H1 (cell line): ENCODE results near the gene RNF123. TPM values are rescaled to one million over a fixed set of nuclear protein-coding genes. Genes with fewer than 3 reads are reported as not detected.

Experiments used
- CTCF ChIA-PET: fragments of 300-600 bp; sonication (Branson Sonifier 250); formaldehyde crosslinking; loops from one replicate; lab custom pipeline; 2021; ENCODE audit not compliant: partially characterized antibody; lab: Charles Lee
- POLR2A ChIA-PET: fragments of 300-600 bp; sonication (Branson Sonifier 250); formaldehyde crosslinking; loops from one replicate; lab custom pipeline; 2021; ENCODE audit warnings: inconsistent platforms; ENCODE audit not compliant: partially characterized antibody; lab: Charles Lee
- DNase-seq, 2 experiments: peaks; one replicate each; pipeline versions ENCODE4 v3.0.0 to v3.0.0-alpha.2; 2010 to 2022; ENCODE audit warnings: low spot score in 2 of 2, low read depth in 1 of 2, mixed read lengths in 1 of 2
- FAIRE-seq: peaks from 2 replicates; lab custom pipeline; 2011; peaks lifted over from hg19 to GRCh38; lab: Jason Lieb, UNC
- H2AFZ ChIP-seq: 2 replicates; pipeline ENCODE4 v1.8.1; 2012; ENCODE audit warnings: low read length, inconsistent platforms
- H2AK5ac ChIP-seq: 2 replicates; pipeline ENCODE4 v1.6.1; 2013; ENCODE audit warnings: low read depth, low read length
- H2BK120ac ChIP-seq: replicated peaks from 2 replicates; pipeline ENCODE3; 2013; ENCODE audit warnings: low read depth, low read length, inconsistent platforms
- H2BK12ac ChIP-seq: 2 replicates; pipeline ENCODE4 v1.6.1; 2013; ENCODE audit warnings: low read depth, low read length
- H2BK15ac ChIP-seq: 2 replicates; pipeline ENCODE4 v1.6.1; 2013; ENCODE audit warnings: low read length
- H2BK20ac ChIP-seq: 2 replicates; pipeline ENCODE4 v1.6.1; 2013; ENCODE audit warnings: low read length
- H2BK5ac ChIP-seq: 2 replicates; pipeline ENCODE4 v1.6.1; 2013; ENCODE audit warnings: low read depth, low read length
- H3K14ac ChIP-seq: 2 replicates; pipeline ENCODE4 v1.6.1; 2013; ENCODE audit warnings: inconsistent platforms; ENCODE audit not compliant: insufficient read length
- H3K18ac ChIP-seq: 2 replicates; pipeline ENCODE4 v1.6.1; 2013; ENCODE audit warnings: low read length; ENCODE audit errors: extremely low read depth
- H3K23ac ChIP-seq: 2 replicates; pipeline ENCODE4 v1.6.1; 2013; ENCODE audit warnings: inconsistent platforms; ENCODE audit not compliant: insufficient read length
- H3K23me2 ChIP-seq: 2 replicates; pipeline ENCODE4 v1.6.1; 2013; ENCODE audit warnings: low read depth, low read length
- H3K27ac ChIP-seq: 2 replicates; pipeline ENCODE4 v1.6.1; 2011; ENCODE audit warnings: low read depth, low read length, inconsistent platforms
- H3K27me3 ChIP-seq, 4 experiments: replicated peaks in 1 of 4; 1 replicate in 1 of 4; 2 replicates in 3 of 4; pipeline versions ENCODE4 v1.6.1 to v1.8.1; 2011 to 2013; ENCODE audit warnings: low read length in 3 of 4, mild to moderate bottlenecking in 3 of 4, inconsistent platforms in 2 of 4, mixed read lengths in 2 of 4, moderate library complexity in 1 of 4; ENCODE audit not compliant: control insufficient read depth in 3 of 4, insufficient read depth in 3 of 4; ENCODE audit errors: extremely low read depth in 1 of 4
- H3K36me3 ChIP-seq, 4 experiments: 2 replicates each; pipeline versions ENCODE4 v1.6.1 to v1.8.1; 2011 to 2013; ENCODE audit warnings: mild to moderate bottlenecking in 4 of 4, low read length in 3 of 4, moderate library complexity in 2 of 4, control low read depth in 1 of 4, inconsistent platforms in 1 of 4; ENCODE audit not compliant: insufficient read depth in 4 of 4, control insufficient read depth in 2 of 4
- H3K4ac ChIP-seq: replicated peaks from 2 replicates; pipeline ENCODE3; 2013; ENCODE audit warnings: low read length, low read depth, mixed read lengths, inconsistent platforms; ENCODE audit not compliant: insufficient read length
- H3K4me1 ChIP-seq, 4 experiments: replicated peaks in 1 of 4; 1 replicate in 1 of 4; 2 replicates in 3 of 4; pipeline versions ENCODE4 v1.6.1 to v1.8.1; 2011 to 2013; ENCODE audit warnings: low read length in 3 of 4, inconsistent platforms in 2 of 4, mixed read lengths in 1 of 4; ENCODE audit not compliant: insufficient read depth in 4 of 4, control insufficient read depth in 3 of 4
- H3K4me2 ChIP-seq, 2 experiments: 2 replicates each; pipeline versions ENCODE4 v1.6.1 to v1.8.1; 2011 to 2013; ENCODE audit warnings: low read depth in 2 of 2, low read length in 2 of 2, control low read depth in 1 of 2, inconsistent platforms in 1 of 2, mild to moderate bottlenecking in 1 of 2; ENCODE audit not compliant: insufficient read depth in 1 of 2
- H3K4me3 ChIP-seq, 4 experiments: fragments of 200-600, 300-600 bp in 1 of 4; sonication (generic), shearing (Covaris generic), sonication (Bioruptor Twin) in 1 of 4; 2 replicates each; pipeline versions ENCODE4 v1.5.1 to v1.8.1; 2011 to 2016; ENCODE audit warnings: low read length in 4 of 4, low read depth in 3 of 4, control low read depth in 2 of 4, inconsistent platforms in 2 of 4, mild to moderate bottlenecking in 2 of 4, mixed read lengths in 1 of 4, moderate library complexity in 1 of 4; ENCODE audit not compliant: insufficient read depth in 2 of 4; ENCODE audit errors: extremely low read depth in 1 of 4
- H3K56ac ChIP-seq: replicated peaks from 2 replicates; pipeline ENCODE3; 2013; ENCODE audit warnings: low read depth, mild to moderate bottlenecking, mixed read lengths, low read length, inconsistent platforms; ENCODE audit not compliant: insufficient read length
- H3K79me1 ChIP-seq: 2 replicates; pipeline ENCODE4 v1.6.1; 2013; ENCODE audit warnings: low read depth, low read length, control low read depth
- H3K79me2 ChIP-seq, 2 experiments: 2 replicates each; pipeline versions ENCODE4 v1.6.1 to v1.8.1; 2012 to 2013; ENCODE audit warnings: low read length in 2 of 2, mild to moderate bottlenecking in 2 of 2, inconsistent platforms in 1 of 2; ENCODE audit not compliant: insufficient read depth in 2 of 2, control insufficient read depth in 1 of 2
- H3K9ac ChIP-seq, 4 experiments: replicated peaks in 1 of 4; 1 replicate in 1 of 4; 2 replicates in 3 of 4; pipeline versions ENCODE4 v1.6.1 to v1.8.1; 2011 to 2013; ENCODE audit warnings: low read depth in 3 of 4, low read length in 3 of 4, control low read depth in 2 of 4, mild to moderate bottlenecking in 2 of 4, moderate library complexity in 2 of 4, inconsistent platforms in 1 of 4; ENCODE audit errors: extremely low read depth in 1 of 4
- H3K9me3 ChIP-seq, 2 experiments: 2 replicates each; pipeline versions ENCODE4 v1.6.1 to v1.8.1; 2012 to 2013; ENCODE audit warnings: mild to moderate bottlenecking in 2 of 2, moderate library complexity in 2 of 2, control low read depth in 1 of 2, inconsistent platforms in 1 of 2, low read depth in 1 of 2, low read length in 1 of 2, mixed read lengths in 1 of 2; ENCODE audit not compliant: insufficient read depth in 2 of 2
- H4K20me1 ChIP-seq, 2 experiments: replicated peaks in 1 of 2; 2 replicates each; pipeline versions ENCODE3 to v1.8.1; 2011 to 2013; ENCODE audit warnings: inconsistent platforms in 2 of 2, low read length in 2 of 2, mild to moderate bottlenecking in 1 of 2; ENCODE audit not compliant: insufficient read depth in 2 of 2, control insufficient read depth in 1 of 2
- H4K5ac ChIP-seq: 2 replicates; pipeline ENCODE4 v1.6.1; 2013; ENCODE audit warnings: low read length, low read depth, mixed read lengths, inconsistent platforms; ENCODE audit not compliant: insufficient read length
- H4K8ac ChIP-seq: 2 replicates; pipeline ENCODE4 v1.8.0; 2013; ENCODE audit warnings: mild to moderate bottlenecking, moderate library complexity, low read length, inconsistent platforms; ENCODE audit not compliant: insufficient read depth; ENCODE audit errors: extremely low read depth
- H4K91ac ChIP-seq: replicated peaks from 2 replicates; pipeline ENCODE3; 2013; ENCODE audit warnings: low read length, mixed read lengths, inconsistent platforms; ENCODE audit not compliant: insufficient read length
- BACH1 ChIP-seq: IDR thresholded peaks from 2 replicates; pipeline ENCODE4 v1.6.1; 2012; ENCODE audit warnings: low read length, improper control_type of control experiment
- BRCA1 ChIP-seq: IDR thresholded peaks from 2 replicates; pipeline ENCODE4 v1.6.1; 2012; ENCODE audit warnings: low read depth, low read length, improper control_type of control experiment
- CBX8 ChIP-seq: fragments of 300-800, 300-1000 bp; sonication (generic); IDR thresholded peaks from 2 replicates; pipeline ENCODE4 v1.7.1; 2016; ENCODE audit warnings: low read depth, low read length, borderline replicate concordance
- CHD2 ChIP-seq: IDR thresholded peaks from 2 replicates; pipeline ENCODE4 v1.6.1; 2012; ENCODE audit warnings: low read length, improper control_type of control experiment
- FOSL1 ChIP-seq: IDR thresholded peaks from 2 replicates; pipeline ENCODE4 v1.6.1; 2011; ENCODE audit warnings: mild to moderate bottlenecking, low read depth, low read length, moderate library complexity; ENCODE audit not compliant: insufficient read depth
- KDM1A ChIP-seq: fragments of 200-600, 300-600 bp; sonication (generic); IDR thresholded peaks from 2 replicates; pipeline ENCODE4 v1.7.1; 2016; ENCODE audit warnings: mild to moderate bottlenecking, low read length, borderline replicate concordance
- KDM4A ChIP-seq: IDR thresholded peaks from one replicate; pipeline ENCODE4 v1.7.1; 2012; ENCODE audit warnings: low read depth, mild to moderate bottlenecking, moderate library complexity, low read length, inconsistent platforms; ENCODE audit not compliant: severe bottlenecking
- KDM5A ChIP-seq: fragments of 200-600 bp; IDR thresholded peaks from 2 replicates; pipeline ENCODE4 v1.7.1; 2012; ENCODE audit warnings: mild to moderate bottlenecking, low read length, inconsistent platforms, mixed read lengths
- POLR2A ChIP-seq, 2 experiments: IDR thresholded peaks; 1 replicate in 1 of 2; 2 replicates in 1 of 2; pipeline ENCODE4 v1.6.1; 2011; ENCODE audit warnings: low read depth in 2 of 2, low read length in 2 of 2, mild to moderate bottlenecking in 2 of 2; ENCODE audit errors: control extremely low read depth in 1 of 2
- RXRA ChIP-seq: IDR thresholded peaks from 2 replicates; pipeline ENCODE4 v1.6.1; 2011; ENCODE audit warnings: low read depth, mild to moderate bottlenecking, low read length, moderate library complexity; ENCODE audit not compliant: insufficient read depth
- SIN3A ChIP-seq, 2 experiments: IDR thresholded peaks in 1 of 2; conservative IDR thresholded peaks in 1 of 2; 2 replicates each; pipeline ENCODE4 v1.6.1; 2011 to 2012; ENCODE audit warnings: low read length in 2 of 2, improper control_type of control experiment in 1 of 2, low read depth in 1 of 2, mild to moderate bottlenecking in 1 of 2
- TAF7 ChIP-seq: optimal IDR thresholded peaks from 2 replicates; pipeline ENCODE3; 2011; ENCODE audit warnings: low read depth, mild to moderate bottlenecking, inconsistent platforms, low read length, moderate library complexity, borderline replicate concordance
- TCF12 ChIP-seq: IDR thresholded peaks from 2 replicates; pipeline ENCODE4 v1.6.1; 2011; ENCODE audit warnings: low read depth, mild to moderate bottlenecking, low read length
- TEAD4 ChIP-seq: IDR thresholded peaks from 2 replicates; pipeline ENCODE4 v1.6.1; 2012; ENCODE audit warnings: low read depth, low read length, inconsistent platforms, mixed read lengths
- WGBS, 2 experiments: shearing (Covaris generic) in 1 of 2; methylation state at CpG; one replicate each; pipeline versions ENCODE4 v1.1.6 to v1.1.7; 2013 to 2015; ENCODE audit warnings: low lambda C conversion rate in 2 of 2, mixed read lengths in 2 of 2, inconsistent platforms in 1 of 2, low coverage in 1 of 2, missing lambda C conversion rate in 1 of 2; ENCODE audit not compliant: insufficient replicate concordance in 2 of 2, insufficient coverage in 1 of 2, insufficient read length in 1 of 2; ENCODE audit errors: extremely low coverage in 1 of 2, missing lambda C conversion rate in 1 of 2; 5-methylcytosine and 5-hydroxymethylcytosine counted together
- polyA plus RNA-seq, 7 experiments: library from polyadenylated mRNA; depleted of rRNA in 3 of 7; stranded (reverse) in 5 of 7; unstranded in 2 of 7; fragments of >200 nt in 5 of 7; fragments of 200-250 nt in 2 of 7; gene quantifications; 1 replicate in 5 of 7; 2 replicates in 1 of 7; 4 replicates in 1 of 7; pipeline versions ENCODE4 v1.2.1 to v1.2.3, GENCODE V29; 2011 to 2013; ENCODE audit warnings: missing spikeins in 2 of 7, mixed read lengths in 2 of 7
- total RNA-seq: library from RNA; stranded (reverse); fragmentation: NEBNext Ultra II Directional; extraction: Animal tissue kit (Norgen Biotek cat#: 25700); gene quantifications from 2 replicates; pipeline ENCODE4 v1.2.1, GENCODE V29; 2021
- TF ChIP-seq, protein P1 (sequence below): IDR thresholded peaks from 2 replicates; pipeline ENCODE4 v1.6.1; 2012; ENCODE audit warnings: inconsistent platforms

RNF123 gene
- total and polyA plus RNA-seq, 2 of the 8 experiments (the other 6 are each of a cell fraction or from before 2014, with no cell fraction given) = 30.5 to 57.7 TPM

DNA sequence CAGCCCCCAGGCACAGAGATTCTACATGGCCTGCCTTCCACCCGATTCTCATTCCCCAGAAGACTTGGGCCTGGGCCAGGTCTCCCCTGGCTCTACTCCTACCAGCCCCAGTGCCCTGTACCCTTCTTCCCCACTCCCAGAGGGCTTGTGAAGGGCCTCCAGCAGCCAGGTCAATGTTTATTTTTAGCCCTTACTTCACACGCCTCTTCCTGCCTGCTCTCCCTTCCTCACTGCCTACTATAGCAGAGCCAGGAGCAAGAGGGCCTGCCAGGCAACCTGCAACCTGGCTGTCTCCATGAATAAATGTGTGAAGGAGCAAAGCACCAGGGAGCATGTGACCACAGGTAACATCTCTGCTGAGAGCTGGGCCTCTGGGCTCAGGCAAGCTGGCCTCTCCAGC is 41.6 kb upstream of the RNF123 start:
- no peak overlapping the region for H2BK120ac ChIP-seq
- H3K27ac ChIP-seq = no peak overlapping the region
- CTCF ChIA-PET = interaction anchor here (1.0 to 1.9 kb wide), 4 partner anchors 9 to 23 kb away, joined by 3 to 7 read pairs (median 4); no protein-coding TSS in a partner anchor
- H3K18ac ChIP-seq = no peak overlapping the region
- H3K23ac ChIP-seq = no peak overlapping the region
- H3K4me2 ChIP-seq = no peak overlapping the region
- no peaks in the 10 kb centered on the region; a peak in 1 of 8 replicates for H3K36me3 ChIP-seq
- H3K79me1 ChIP-seq = no peaks in the 10 kb centered on the region
- no peak overlapping the region for H4K91ac ChIP-seq
- H4K8ac ChIP-seq = peak overlapping the region; percentile 66; the same call in 1 of the 2 replicates
- POLR2A ChIA-PET = interaction anchor here (0.7 kb wide), 1 partner anchor 33 kb away, joined by 3 read pairs; no protein-coding TSS in a partner anchor
- H3K27me3 ChIP-seq = no peaks in the 10 kb centered on the region
- 100% methylated on average over 2 of the region's 2 CpGs; no CpG with 5 or more reads in 1 of the 2 experiments for WGBS, 2 experiments
- H2AFZ ChIP-seq = no peak overlapping the region
- no peaks in the 10 kb centered on the region for H3K23me2 ChIP-seq
- no peaks in the 10 kb centered on the region for H4K20me1 ChIP-seq
- no peaks in the 10 kb centered on the region for H3K79me2 ChIP-seq
- no peaks in the 10 kb centered on the region for H3K9me3 ChIP-seq
- DNase-seq = no peak
- H2BK15ac ChIP-seq = no peak overlapping the region
- no peak for FAIRE-seq
- no peak overlapping the region for H3K4ac ChIP-seq
- no peak overlapping the region for H2AK5ac ChIP-seq
- H2BK20ac ChIP-seq = no peak overlapping the region
- no peak overlapping the region for H3K56ac ChIP-seq
- no peak overlapping the region for H4K5ac ChIP-seq
- H3K14ac ChIP-seq = no peak overlapping the region
- H3K9ac ChIP-seq = no peak overlapping the region
- no peaks in the 10 kb centered on the region; a peak in 1 of 7 replicates for H3K4me1 ChIP-seq
- no peak overlapping the region for H2BK5ac ChIP-seq
- H2BK12ac ChIP-seq = no peak overlapping the region
- H3K4me3 ChIP-seq = no peak overlapping the region
- no peak for TF ChIP-seq BACH1
- TF ChIP-seq, protein P1, sequence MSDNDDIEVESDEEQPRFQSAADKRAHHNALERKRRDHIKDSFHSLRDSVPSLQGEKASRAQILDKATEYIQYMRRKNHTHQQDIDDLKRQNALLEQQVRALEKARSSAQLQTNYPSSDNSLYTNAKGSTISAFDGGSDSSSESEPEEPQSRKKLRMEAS = no peak
- no peak for TF ChIP-seq SIN3A (conservative IDR thresholded peaks at IDR 0.05 in 1 of 2, IDR thresholded peaks at IDR 0.05 in 1 of 2; ENCODE audit: low read depth in 1 of 2, low read length in 2 of 2)
- TF ChIP-seq BRCA1 = no peak
- TF ChIP-seq TCF12 = no peak
- TF ChIP-seq KDM4A = no peak
- TF ChIP-seq CHD2 = no peak
- TF ChIP-seq TEAD4 = no peak
- no peak for TF ChIP-seq TAF7
- TF ChIP-seq RXRA = no peak
- TF ChIP-seq POLR2A (IDR thresholded peaks at IDR 0.05; ENCODE audit: control extremely low read depth in 1 of 2, low read depth in 2 of 2, low read length in 2 of 2) = no peak
- no peak for TF ChIP-seq FOSL1
- TF ChIP-seq CBX8 = no peak
- no peak for TF ChIP-seq KDM5A
- TF ChIP-seq KDM1A = no peak
